Measurements from ENCODE around the gene FGGY. TPM values are rescaled to one million over a fixed set of nuclear protein-coding genes. Genes with fewer than 3 reads are reported as not detected.

FGGY gene
- total RNA-seq, 1 donor from 2014 or later, result 9.0 TPM

DNA sequence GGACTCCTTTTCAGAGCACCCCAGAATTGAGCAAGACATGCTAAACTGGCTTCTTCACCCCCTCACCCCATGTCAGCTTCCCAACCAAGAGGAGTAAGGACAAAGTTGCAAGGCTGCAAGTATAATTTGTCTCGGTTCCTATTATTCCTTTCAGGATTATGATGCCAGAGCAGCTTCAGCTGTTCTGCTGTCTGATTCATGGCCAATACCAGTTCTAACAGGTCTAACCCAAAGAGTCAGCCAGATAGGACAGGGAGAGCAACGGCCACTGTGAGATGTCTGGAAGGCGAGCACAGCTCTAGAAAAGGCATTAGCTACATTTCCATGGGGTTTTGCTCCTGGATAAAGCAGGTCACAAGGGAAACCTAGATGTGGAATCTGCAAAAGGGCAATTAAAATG is 464.5 kb downstream of the FGGY start:
- Mint-ChIP-seq H3K4me1 (ENCODE audit: low read depth) (peaks cover 19% of the 10 kb centered on the region), H3K27me3 (ENCODE audit: low read depth) (no peaks in the 10 kb centered on the region), H3K4me3 (ENCODE audit: unreplicated experiment) (no peak overlapping the region), H3K9me3 (ENCODE audit: low read depth) (no peaks in the 10 kb centered on the region), H3K27ac (ENCODE audit: unreplicated experiment) (no peak overlapping the region), H3K36me3 (ENCODE audit: low read depth) (no peaks in the 10 kb centered on the region)
- TF ChIP-seq, protein P1, sequence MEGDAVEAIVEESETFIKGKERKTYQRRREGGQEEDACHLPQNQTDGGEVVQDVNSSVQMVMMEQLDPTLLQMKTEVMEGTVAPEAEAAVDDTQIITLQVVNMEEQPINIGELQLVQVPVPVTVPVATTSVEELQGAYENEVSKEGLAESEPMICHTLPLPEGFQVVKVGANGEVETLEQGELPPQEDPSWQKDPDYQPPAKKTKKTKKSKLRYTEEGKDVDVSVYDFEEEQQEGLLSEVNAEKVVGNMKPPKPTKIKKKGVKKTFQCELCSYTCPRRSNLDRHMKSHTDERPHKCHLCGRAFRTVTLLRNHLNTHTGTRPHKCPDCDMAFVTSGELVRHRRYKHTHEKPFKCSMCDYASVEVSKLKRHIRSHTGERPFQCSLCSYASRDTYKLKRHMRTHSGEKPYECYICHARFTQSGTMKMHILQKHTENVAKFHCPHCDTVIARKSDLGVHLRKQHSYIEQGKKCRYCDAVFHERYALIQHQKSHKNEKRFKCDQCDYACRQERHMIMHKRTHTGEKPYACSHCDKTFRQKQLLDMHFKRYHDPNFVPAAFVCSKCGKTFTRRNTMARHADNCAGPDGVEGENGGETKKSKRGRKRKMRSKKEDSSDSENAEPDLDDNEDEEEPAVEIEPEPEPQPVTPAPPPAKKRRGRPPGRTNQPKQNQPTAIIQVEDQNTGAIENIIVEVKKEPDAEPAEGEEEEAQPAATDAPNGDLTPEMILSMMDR (IDR thresholded peaks at IDR 0.05), result no peak
- DNase-seq (ENCODE audit: low spot score), result no peak

DNA sequence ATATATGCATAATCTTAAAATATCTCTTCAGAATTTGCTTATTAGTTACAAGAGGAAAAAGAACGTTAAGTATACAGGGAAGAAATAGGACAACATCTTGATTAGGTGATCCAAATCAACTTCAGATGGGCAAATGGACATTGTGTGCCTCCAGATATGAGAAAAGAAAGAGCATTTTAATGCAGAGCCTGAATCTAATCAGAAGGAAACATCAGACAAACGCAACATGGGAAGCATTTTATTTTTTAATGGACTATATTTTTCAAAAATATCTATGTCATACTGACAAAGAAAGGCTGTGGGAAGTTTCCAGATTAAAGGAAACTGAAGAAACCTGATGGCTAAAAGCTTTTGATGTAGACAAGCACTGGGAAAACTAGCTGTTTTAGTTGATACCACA is 466.5 kb downstream of the FGGY start:
- Mint-ChIP-seq H3K4me1 (ENCODE audit: low read depth) (peaks cover 22% of the 10 kb centered on the region), H3K27me3 (ENCODE audit: low read depth) (no peaks in the 10 kb centered on the region), H3K27ac (ENCODE audit: unreplicated experiment) (no peak overlapping the region), H3K9me3 (ENCODE audit: low read depth) (no peaks in the 10 kb centered on the region), H3K4me3 (ENCODE audit: unreplicated experiment) (no peak overlapping the region), H3K36me3 (ENCODE audit: low read depth) (no peaks in the 10 kb centered on the region)
- TF ChIP-seq, protein P1 (IDR thresholded peaks at IDR 0.05), result no peak
- DNase-seq (ENCODE audit: low spot score), result no peak

DNA sequence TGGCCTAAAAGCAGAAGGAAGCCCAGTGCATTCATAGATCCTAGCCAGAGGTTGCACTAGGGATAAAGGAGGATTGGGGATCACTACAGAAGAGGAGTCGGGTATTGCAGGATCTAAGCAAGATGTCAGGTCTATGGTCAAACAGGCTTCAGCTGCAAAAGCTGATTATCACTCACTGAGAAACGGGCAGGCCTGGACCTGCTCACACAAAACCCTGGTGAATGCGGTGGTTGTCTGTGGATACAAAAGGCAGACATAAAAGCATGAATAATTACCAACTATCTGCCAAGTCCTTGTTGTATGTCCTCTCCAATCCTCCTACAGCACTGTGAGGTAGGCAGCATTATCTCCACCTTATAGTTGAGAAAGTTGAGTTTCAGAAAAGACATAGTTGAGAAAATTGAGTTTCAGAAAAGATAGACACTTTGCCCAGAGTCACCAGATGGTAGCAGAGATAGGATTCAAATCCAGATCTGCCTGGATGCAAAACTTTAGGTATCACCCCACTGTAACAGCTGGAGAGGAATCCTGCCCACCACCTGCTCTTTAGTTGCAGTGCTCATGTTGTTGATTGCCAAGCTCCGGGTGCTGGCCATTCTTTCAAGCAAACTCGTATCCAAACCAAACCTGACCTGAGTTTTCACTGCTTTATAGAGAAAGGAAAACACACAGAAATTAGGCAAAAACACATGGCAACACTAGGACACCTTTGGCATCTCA is 468.3 kb downstream of the FGGY start:
- Mint-ChIP-seq H3K27ac (ENCODE audit: unreplicated experiment) (no peak overlapping the region), H3K9me3 (ENCODE audit: low read depth) (no peaks in the 10 kb centered on the region), H3K4me3 (ENCODE audit: unreplicated experiment) (no peak overlapping the region), H3K36me3 (ENCODE audit: low read depth) (peaks cover 1% of the 10 kb centered on the region), H3K27me3 (ENCODE audit: low read depth) (no peaks in the 10 kb centered on the region), H3K4me1 (ENCODE audit: low read depth) (peaks cover 9% of the 10 kb centered on the region)
- DNase-seq (ENCODE audit: low spot score), result no peak
- TF ChIP-seq, protein P1 (IDR thresholded peaks at IDR 0.05), result no peak

DNA sequence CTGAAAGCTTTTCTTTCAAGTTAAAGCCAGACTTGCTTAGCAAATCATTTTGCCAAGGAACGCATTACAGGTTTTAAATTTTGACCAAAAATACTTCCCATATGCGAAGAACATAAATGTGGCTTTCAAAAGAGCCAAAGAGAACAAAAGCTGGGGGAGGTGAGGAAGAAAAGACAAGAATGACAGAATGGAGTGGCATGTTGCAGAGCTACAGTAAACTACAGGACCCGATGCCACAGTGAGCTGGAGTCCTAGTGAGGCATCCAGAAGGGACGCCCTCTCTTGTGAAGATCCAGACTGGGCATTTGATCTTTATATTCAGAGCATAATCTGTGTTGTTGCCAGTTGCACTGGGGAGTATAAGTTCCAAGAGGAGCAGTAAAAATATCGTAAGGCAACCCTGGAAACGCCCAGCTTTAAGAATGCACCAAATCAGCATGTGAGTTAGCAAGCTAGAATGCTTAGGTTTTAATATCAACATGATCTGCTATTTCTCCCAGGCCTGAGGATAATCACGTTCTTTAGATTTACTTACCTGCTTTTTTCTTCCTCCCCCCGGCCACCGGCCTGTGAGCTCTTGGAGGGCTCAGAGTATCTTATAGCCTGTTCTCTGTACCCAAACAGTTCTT is 469.4 kb downstream of the FGGY start:
- H3K36me3 Mint-ChIP-seq (ENCODE audit: low read depth), result peaks cover 1% of the 10 kb centered on the region
- H3K27me3 Mint-ChIP-seq (ENCODE audit: low read depth), result no peaks in the 10 kb centered on the region
- peaks cover 9% of the 10 kb centered on the region for H3K4me1 Mint-ChIP-seq (ENCODE audit: low read depth)
- TF ChIP-seq, protein P1 (IDR thresholded peaks at IDR 0.05), result no peak
- no peak overlapping the region for H3K4me3 Mint-ChIP-seq (ENCODE audit: unreplicated experiment)
- H3K27ac Mint-ChIP-seq (ENCODE audit: unreplicated experiment), result no peak overlapping the region
- H3K9me3 Mint-ChIP-seq (ENCODE audit: low read depth), result no peaks in the 10 kb centered on the region
- no peak for DNase-seq (ENCODE audit: low spot score)

DNA sequence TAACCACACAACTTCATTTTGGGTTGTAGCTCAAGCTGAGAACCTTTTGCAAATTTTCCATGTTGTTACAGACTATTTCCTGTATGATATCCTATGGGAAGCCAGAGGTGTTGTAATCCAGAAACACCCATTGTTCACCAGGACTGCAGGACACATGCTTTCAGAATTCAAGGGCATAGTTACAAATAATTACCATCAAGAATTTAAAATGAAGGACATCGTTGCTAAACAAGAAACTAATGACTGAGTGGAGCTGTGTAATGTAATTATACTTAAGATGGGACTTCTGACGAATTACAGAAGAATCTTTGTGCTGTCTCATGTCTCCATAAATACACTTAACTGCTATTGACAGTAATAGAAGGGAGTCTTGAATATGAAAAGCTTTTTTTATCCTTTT is 470.2 kb downstream of the FGGY start:
- Mint-ChIP-seq H3K4me3 (ENCODE audit: unreplicated experiment) (no peak overlapping the region), H3K4me1 (ENCODE audit: low read depth) (peaks cover 9% of the 10 kb centered on the region), H3K9me3 (ENCODE audit: low read depth) (no peaks in the 10 kb centered on the region), H3K27ac (ENCODE audit: unreplicated experiment) (no peak overlapping the region), H3K36me3 (ENCODE audit: low read depth) (peaks cover 3% of the 10 kb centered on the region), H3K27me3 (ENCODE audit: low read depth) (no peaks in the 10 kb centered on the region)
- TF ChIP-seq, protein P1 (IDR thresholded peaks at IDR 0.05), result no peak
- DNase-seq (ENCODE audit: low spot score), result no peak

Data from chondrocyte (in vitro differentiated cells).